22Rv1 (cell line): ENCODE measurements around the gene SSH2.

Experiments used
- ZFX ChIP-seq: fragments of 450-650 bp; IDR thresholded peaks from 2 replicates; pipeline ENCODE4 v1.6.1; 2017; ENCODE audit warnings: antibody characterized with exemption, borderline replicate concordance
- TF ChIP-seq, protein P1 (sequence below): fragments of 450-650 bp; IDR thresholded peaks from 2 replicates; pipeline ENCODE4 v1.5.1; 2017; ENCODE audit warnings: mild to moderate bottlenecking

DNA sequence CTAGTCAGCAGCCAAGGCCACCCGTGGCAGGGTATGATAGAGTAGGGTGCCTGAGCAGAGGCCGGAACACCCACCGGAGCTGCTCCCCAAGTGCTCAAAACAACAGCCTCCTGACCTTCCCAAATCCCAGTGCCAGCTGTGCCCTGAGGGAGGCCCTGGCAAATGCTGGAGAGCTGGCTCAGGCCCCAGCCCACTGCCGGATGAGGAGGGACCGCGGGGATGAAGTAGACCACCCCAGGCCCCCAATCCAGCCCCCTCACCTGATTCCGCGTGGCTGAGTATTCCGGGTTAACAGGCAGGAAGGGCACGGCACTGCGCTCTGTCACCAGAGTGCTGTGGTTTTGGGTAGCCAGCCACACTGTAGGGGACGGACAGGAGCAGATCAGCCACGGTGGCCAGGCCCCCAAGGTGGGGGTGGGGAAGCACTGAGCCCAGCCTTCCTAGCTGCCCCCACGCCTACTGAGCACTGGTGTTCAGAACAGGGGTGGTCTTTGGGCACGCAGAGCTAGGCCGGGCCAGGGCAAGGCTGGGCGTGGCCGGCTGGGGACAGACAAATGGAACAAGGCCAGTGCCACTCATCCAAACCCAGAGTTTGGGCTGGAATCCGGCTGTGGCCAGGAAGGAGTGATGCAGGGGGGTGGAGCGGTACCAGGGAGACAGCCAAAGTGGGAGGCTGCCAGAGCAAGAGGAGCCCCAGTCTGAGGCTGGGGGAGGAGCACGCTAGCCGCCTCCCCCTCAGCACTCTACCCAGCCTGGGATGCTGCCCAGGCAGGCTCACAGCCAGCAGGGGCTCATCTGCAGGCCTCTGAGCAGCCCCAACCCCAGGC, 352.4 kb downstream of the SSH2 start:
- TF ChIP-seq, protein P1, sequence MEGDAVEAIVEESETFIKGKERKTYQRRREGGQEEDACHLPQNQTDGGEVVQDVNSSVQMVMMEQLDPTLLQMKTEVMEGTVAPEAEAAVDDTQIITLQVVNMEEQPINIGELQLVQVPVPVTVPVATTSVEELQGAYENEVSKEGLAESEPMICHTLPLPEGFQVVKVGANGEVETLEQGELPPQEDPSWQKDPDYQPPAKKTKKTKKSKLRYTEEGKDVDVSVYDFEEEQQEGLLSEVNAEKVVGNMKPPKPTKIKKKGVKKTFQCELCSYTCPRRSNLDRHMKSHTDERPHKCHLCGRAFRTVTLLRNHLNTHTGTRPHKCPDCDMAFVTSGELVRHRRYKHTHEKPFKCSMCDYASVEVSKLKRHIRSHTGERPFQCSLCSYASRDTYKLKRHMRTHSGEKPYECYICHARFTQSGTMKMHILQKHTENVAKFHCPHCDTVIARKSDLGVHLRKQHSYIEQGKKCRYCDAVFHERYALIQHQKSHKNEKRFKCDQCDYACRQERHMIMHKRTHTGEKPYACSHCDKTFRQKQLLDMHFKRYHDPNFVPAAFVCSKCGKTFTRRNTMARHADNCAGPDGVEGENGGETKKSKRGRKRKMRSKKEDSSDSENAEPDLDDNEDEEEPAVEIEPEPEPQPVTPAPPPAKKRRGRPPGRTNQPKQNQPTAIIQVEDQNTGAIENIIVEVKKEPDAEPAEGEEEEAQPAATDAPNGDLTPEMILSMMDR: no peak
- TF ChIP-seq ZFX: no peak
